ENCODE results near the gene C1orf53. TPM values are rescaled to one million over a fixed set of nuclear protein-coding genes. Genes with fewer than 3 reads are reported as not detected.
"Not testable (repeated sequence)": the region's sequence is repeated elsewhere in the genome, so short reads cannot be mapped to it uniquely, and the experiment has no call there.

The C1orf53 gene
- total RNA-seq, 4 donors from 2014 or later = 0.83 to 10.2 (median 2.9) TPM

- no peak for DNase-seq (ENCODE audit: low spot score in 2 of 2)
- TF ChIP-seq POLR2A (IDR thresholded peaks at IDR 0.05) = no peak
- TF ChIP-seq, protein P1, sequence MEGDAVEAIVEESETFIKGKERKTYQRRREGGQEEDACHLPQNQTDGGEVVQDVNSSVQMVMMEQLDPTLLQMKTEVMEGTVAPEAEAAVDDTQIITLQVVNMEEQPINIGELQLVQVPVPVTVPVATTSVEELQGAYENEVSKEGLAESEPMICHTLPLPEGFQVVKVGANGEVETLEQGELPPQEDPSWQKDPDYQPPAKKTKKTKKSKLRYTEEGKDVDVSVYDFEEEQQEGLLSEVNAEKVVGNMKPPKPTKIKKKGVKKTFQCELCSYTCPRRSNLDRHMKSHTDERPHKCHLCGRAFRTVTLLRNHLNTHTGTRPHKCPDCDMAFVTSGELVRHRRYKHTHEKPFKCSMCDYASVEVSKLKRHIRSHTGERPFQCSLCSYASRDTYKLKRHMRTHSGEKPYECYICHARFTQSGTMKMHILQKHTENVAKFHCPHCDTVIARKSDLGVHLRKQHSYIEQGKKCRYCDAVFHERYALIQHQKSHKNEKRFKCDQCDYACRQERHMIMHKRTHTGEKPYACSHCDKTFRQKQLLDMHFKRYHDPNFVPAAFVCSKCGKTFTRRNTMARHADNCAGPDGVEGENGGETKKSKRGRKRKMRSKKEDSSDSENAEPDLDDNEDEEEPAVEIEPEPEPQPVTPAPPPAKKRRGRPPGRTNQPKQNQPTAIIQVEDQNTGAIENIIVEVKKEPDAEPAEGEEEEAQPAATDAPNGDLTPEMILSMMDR (IDR thresholded peaks at IDR 0.05) = no peak
- WGBS, 2 donors = 83 to 91% methylated on average over 2 of the region's 2 CpGs
- intact Hi-C loops (cut with DNase I; ENCODE audit: low total_unique reads) = no loop called here
- H3K4me3 ChIP-seq (ENCODE audit: low read depth, poor library complexity, severe bottlenecking) = no peak overlapping the region
These were observed 39.6 kb downstream of the C1orf53 start for GRCh38 chr1:197942042-197942441.

GRCh38 chr1:197944485-197944884 lies 42.1 kb downstream of the C1orf53 start:
- WGBS, 2 donors = 82 to 83% methylated on average over 4 of the region's 4 CpGs
- intact Hi-C loops (cut with DNase I; ENCODE audit: low total_unique reads) = no loop called here
- TF ChIP-seq, protein P1 (IDR thresholded peaks at IDR 0.05) = no peak
- TF ChIP-seq POLR2A (IDR thresholded peaks at IDR 0.05) = no peak
- DNase-seq (ENCODE audit: low spot score in 2 of 2) = no peak
- no peak overlapping the region for H3K4me3 ChIP-seq (ENCODE audit: low read depth, poor library complexity, severe bottlenecking)

- TF ChIP-seq, protein P1 (IDR thresholded peaks at IDR 0.05) = no peak
- no peak for TF ChIP-seq POLR2A (IDR thresholded peaks at IDR 0.05)
- intact Hi-C loops (cut with DNase I; ENCODE audit: low total_unique reads) = no loop called here
- DNase-seq (ENCODE audit: low spot score in 2 of 2) = no peak
- no peak overlapping the region for H3K4me3 ChIP-seq (ENCODE audit: low read depth, poor library complexity, severe bottlenecking)
- WGBS, 2 donors = 60 to 74% methylated on average over 8 of the region's 8 CpGs
These were observed 46.8 kb downstream of the C1orf53 start for GRCh38 chr1:197948926-197949899.

DNA sequence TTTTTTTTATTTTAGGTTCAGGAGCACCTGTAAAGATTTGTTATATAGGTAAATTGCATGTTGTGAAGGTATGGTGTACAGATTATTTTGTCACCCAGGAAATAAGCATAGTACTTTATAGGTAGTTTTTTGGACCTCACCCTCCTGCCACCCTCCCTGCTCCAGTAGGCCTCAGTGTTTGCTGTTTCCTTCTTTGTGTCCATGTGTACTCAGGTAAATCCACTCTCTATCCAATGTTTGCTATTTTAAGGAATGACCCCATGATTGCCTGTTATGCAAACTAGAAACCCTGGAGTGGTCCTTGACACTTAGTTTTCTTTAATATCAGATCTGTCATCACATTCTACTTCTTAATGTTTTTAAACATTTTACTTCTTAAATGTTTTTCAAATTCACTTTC lies 48.7 kb downstream of the C1orf53 start:
- intact Hi-C loops (cut with DNase I; ENCODE audit: low total_unique reads) = no loop called here
- DNase-seq (ENCODE audit: low spot score in 2 of 2) = no peak
- TF ChIP-seq, protein P1 (IDR thresholded peaks at IDR 0.05) = no peak
- no peak for TF ChIP-seq POLR2A (IDR thresholded peaks at IDR 0.05)
- H3K4me3 ChIP-seq (ENCODE audit: low read depth, poor library complexity, severe bottlenecking) = no peak overlapping the region

GRCh38 chr1:197951617-197952175 lies 49.3 kb downstream of the C1orf53 start:
- intact Hi-C loops (cut with DNase I; ENCODE audit: low total_unique reads) = no loop called here
- no peak overlapping the region for H3K4me3 ChIP-seq (ENCODE audit: low read depth, poor library complexity, severe bottlenecking)
- no peak for TF ChIP-seq POLR2A (IDR thresholded peaks at IDR 0.05)
- TF ChIP-seq, protein P1 (IDR thresholded peaks at IDR 0.05) = no peak
- DNase-seq (ENCODE audit: low spot score in 2 of 2) = no peak
- WGBS, 2 donors = 89 to 92% methylated on average over 5 of the region's 5 CpGs

GRCh38 chr1:197953472-197953871 lies 51.0 kb downstream of the C1orf53 start:
- DNase-seq (ENCODE audit: low spot score in 2 of 2); intact Hi-C loops (cut with DNase I; ENCODE audit: low total_unique reads); H3K4me3 ChIP-seq (ENCODE audit: low read depth, poor library complexity, severe bottlenecking): not testable (repeated sequence)
- WGBS, 2 donors = 78 to 86% methylated on average over 6 of the region's 6 CpGs
